COLO829 (cell line): ENCODE measurements around the gene MEGF11.
A peak's percentile ranks its signal among the peaks of the same experiment; 100 is the strongest.

ENCODE experiments used
- DNase-seq: peaks from one replicate; pipeline ENCODE4 v3.0.0; 2012; ENCODE audit warnings: low spot score

The MEGF11 gene

DNA sequence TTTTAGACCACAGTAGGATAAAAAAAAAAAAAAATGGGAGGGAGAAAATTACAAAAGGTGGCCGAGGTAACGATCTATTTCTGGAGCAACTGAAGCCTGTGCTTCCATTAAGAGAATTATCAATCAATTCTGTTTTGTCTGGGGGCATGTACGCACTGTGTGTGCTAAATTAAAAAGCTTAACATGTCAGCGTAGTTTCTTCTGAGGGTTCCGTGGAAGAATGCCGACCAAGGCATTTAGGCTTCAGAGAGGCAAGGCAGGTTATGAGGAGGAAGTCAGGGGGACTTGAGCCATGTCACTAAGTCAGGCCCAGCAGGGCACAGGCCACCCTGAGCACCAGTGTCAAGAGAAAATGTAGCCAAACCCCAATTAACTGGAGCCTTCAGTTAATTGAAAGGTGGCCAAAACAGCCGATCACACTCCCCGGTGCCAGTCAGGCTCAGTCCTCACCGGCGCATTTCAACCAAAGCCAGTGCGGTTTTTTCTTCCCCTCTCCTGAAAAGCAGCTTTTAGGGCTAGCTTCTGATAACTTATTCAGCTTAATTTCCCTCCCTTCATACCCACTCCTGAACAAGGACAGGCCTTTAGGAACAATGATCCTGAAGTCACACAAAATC is 113.9 kb downstream of the MEGF11 start:
- DNase-seq, result no peak

DNA sequence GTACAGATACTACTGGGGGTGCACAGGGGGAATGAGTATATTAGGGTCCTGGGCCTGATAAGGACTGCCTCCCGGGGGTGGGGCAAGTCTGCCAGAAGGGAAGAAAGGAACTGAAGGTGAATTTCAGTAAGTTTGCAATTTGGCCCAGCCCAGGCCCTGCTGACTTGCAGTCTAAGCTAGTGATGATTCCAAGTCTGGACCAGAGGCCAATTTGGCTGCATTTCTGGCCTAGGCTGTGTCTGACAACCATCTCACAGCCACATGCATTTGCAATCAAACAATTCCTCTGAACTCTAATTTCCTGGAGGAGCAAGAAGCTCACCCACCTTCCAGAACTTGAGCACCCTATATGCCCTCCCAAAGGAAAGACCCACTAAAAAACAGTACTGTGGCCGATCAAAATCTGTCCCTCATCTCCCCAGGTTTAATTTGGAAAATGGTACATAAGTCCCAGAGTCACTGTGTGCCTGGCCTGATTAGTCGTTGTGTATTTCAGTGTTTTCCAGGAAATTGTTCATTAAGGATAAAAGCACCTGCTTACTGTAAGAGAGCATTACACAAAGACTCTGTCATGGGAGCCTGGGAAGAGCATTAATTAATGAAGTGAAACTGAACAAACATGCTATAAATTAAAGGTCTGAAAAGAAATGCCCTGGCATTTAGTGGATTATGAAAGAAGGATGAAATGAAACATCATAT is 114.5 kb downstream of the MEGF11 start:
- DNase-seq, result no peak

DNA sequence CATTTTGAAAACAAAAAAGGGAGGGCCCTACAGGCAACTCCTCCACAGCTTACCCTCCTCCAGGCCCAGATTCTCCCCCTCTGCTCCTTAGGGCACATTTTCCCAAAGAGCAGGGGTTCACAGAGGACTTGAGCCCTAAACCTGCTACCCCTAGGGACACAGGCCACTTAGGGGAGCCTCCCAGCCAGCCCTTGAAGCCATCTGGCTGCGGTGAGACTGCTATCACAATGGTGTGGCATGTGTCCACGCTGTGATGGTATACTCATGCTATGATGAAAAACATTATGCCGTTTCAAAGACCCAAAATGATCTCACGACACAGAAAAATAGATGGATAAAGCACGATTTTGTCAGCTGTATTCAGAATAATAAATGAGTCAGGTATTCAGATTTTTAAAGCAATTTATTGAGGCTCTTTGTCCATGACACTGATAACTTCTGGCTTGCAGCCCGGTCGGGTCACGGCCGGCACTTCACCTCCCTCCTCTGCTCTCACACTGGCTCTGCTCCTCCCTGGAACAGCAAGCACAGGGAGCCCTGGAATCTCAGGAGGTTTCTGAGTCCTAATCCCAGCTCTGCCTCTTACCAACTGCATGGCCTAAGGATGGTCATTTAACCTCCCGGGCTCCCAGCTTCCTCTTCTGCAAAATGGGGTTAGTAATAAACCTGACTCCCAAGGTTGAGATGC is 115.3 kb downstream of the MEGF11 start:
- DNase-seq, result no peak

DNA sequence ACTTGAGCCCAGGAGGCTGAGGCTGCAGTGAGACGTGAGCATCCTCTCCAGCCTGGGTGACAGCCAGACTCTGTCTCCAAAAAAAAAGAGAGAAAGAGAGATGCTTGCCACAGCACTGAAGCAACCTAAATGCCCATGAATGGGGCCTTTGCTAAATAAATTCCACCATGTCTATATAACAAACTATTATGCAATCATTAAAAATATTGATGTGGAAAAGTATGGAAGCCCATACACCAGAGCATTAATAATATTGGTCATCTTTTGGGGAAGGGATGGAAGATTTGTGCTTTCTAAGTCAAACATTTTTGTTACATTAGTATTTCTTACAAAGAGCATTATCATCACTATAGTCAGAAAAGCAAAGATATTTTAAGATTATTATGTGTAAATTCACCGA is 116.6 kb downstream of the MEGF11 start:
- DNase-seq, result no peak

DNA sequence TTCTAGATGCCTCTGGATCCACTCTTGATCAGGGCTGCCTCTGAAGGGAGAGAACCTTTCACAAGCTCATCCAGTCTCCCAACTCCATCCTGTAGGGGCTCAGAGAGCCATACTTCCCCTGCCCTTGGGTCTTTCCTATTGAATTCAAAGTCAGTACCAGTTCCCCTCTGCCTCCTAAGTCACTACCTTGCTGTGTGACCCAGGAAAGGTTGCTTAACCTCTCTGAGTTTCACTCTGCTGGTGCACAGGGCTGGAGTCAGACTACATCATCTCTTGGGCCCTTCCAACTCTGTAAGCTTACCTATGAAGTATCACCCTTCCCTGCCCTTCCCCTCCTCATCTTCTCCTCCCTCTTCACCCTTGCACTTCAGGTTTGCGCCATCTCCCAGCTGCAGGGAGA is 117.9 kb downstream of the MEGF11 start:
- DNase-seq, result no peak

DNA sequence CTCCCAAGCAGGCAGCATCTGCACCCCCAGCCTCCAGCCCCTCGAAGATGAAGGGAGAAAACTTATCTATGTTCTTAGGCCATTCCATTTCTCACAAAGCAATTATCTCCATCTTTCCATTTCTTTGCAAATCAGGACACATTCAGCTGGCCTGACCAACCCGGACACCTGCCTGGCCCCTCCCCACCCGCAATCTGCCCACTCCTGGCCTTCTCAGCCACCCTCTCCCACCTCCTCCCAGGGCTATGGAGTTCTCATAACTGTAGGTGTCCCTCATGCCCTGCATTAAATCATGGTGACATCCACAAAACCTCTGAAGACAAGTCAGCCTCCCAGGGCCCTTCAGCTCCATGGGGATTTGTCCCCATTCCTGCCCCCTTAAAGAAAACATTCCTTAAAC is 119.3 kb downstream of the MEGF11 start:
- no peak for DNase-seq

DNA sequence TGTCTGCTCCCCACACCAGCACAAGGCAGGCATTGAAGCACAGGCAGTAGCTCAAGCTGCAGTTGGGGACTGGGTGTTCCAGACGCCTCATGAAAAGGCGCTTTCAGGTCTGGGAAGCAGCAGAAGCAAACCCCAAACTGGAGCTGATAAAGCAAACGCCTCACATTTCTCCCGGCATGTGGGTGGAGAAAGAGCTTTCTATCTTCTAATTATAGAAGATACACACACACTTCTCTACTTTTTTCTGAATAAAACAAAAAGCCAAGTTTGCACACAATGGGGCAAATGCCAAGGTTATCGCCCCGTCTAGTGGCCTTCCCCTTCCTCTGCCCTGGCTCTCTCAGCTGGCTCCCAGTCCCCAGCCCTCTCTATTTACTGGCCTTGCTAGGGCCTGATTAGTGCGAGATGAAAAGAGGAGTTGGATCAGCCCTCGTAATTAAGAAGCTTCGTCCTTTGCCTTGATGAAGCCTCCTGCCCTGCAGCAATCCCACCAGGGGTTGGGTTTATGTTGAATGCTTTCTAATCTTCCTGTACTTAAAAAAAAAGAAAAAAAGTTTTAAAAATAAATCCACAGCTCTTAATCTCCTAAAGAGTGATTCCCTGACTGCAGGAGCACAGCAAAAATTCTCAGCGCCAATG is 120.2 kb downstream of the MEGF11 start:
- no peak for DNase-seq

DNA sequence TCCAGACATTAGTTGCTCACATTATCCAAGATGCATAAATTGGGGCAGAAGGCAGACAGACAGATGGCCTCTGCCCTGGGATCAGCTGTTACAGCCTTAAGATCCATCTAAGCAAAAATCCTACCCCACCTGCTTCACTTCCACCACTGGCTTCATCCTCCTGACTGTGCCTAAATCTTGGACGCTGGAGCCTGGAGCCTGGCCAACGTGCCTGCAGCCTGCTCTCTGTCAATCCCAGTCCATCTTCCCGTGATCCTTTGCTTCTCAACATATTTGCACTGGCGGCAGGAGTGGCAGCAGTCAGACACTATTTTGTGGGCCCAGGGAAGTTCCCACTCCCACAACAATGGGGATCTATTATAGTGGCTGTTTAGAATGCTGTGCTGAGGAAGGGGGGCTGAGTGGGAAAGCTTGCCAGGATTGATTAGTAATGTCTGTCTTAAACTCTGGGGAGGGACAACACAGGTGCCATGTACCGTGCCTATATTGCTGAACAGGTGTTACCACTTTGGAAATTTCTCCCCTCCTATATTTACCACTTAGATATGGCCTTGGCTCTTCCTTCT is 121.2 kb downstream of the MEGF11 start:
- no peak for DNase-seq

DNA sequence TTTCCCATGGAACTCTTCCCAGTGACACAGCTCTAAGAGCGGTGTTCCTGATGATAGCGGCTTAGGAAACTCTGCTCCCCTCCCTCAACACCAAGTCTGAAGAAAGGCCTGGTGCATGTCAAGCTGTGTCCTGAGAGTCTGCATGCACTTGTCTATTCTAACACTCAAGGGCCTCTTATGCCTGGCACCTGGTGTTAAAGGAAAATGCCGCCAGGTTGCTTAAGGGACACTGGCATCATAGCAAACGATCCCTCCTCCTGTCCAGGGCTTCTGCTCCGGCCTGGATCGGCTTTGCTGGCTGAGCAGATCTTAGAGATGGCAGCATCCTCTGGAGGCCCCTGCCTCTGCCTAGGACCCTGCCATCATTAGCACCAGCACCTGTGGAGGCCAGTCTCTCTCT is 121.7 kb downstream of the MEGF11 start:
- no peak for DNase-seq

DNA sequence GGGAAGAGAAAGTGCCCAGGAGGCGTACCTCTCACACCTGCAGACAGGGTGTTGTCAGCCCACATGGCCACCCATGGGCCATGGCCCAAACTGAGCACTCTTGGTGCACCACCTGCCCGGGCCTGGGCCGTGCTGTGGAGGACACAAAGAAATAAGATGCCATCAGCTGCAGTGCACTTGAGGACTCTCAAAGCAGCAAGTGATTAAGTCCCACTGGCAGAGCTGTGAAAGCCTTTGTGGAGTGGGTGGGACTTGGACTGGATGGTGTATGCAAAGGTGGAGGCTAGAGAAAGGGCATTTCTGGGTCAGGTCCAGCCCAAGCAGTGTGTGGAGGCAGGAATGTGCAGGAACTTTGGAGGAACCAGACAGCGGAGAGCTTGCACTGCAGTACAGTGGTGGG is 122.3 kb downstream of the MEGF11 start:
- DNase-seq, result no peak

DNA sequence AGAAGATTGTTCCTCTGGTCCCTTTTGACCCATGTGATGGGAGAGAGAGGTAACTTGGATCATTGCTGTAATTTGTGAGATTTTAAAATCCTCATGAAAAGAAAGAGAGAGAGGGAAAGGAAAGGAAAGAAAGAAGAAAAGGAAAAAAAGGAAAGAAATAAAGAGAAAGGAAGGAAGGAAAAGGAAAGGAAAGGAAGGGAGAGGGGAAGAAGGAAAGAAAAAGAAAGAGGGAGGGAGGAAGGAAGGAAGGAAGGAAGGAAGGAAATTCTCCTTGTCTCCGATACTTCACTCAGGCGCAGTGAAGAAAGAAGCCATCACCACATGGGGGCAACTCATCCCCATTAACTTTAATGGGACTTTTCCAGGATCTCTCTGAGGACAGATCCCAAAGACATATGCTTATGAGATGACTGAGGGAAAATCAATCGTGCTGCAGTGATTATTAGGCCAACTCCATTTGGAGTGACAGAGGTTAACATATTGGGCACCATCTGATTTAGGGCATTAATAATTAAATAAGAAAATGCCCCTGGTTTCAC is 123.0 kb downstream of the MEGF11 start:
- DNase-seq, result no peak

DNA sequence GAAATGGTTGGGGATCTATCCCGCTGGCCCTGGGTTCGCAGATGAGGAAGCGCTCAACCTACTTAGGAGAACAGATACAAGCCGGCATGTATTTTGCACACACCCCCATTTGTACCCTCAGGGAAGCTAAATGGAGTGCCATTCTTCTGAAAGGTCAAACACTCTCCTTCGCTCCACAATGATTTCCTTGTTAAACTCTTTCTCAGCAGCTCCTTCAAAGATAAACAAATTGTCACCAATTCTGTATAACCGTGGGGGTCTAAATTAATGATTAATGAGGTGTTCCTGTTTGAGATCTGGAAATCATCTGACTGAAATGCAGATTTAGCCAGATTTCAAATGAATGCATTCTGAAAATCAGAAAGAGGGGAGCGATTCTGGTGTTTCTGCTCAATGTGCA is 124.0 kb downstream of the MEGF11 start:
- DNase-seq, result peak; percentile 23

DNA sequence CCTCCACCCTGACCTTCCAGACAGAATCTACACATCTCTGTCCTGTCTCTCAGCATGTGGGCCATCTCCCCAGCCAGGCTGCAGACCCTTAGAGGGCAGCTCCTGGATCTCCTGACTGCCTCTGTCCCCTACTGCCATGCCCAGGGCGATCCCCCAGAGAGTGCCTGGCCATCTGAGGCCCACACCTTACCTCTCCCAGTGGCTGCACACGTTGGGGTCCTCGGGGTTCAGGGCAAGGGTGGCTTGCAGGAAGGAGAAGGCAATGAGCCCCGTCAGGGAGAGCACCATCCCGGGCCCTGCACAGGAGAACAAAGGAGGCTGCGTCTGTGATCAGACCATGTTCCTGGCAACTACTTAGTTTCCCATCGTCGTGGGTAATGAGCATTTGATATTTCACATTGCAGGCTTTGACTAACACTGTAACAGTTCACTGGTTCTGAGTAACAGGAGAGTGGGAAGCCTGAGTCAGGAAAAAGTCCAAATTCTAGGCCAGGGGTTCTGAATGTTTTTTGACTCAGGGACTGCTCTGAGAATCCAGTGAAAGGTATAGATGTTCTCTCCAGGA is 125.4 kb downstream of the MEGF11 start:
- DNase-seq, result no peak

DNA sequence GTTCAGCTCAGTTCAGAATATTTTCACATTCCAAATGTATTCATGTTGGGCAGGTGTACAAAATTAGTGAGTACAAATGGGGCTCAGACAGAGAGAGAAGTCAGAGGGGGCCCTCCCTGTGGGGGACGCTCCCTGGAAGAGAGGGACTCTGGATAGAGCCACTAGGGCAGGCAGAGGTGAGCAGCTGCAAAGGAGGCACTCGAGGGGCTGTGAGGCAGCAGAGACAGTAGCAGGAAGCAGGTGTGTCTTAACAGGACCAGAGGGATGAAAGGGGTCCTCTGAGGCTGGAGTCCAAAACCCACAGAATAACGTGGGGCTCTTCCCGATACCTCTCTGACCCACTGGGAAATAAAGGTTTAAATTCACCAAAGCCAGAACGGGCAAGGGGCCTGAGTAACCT is 127.1 kb downstream of the MEGF11 start:
- no peak for DNase-seq

DNA sequence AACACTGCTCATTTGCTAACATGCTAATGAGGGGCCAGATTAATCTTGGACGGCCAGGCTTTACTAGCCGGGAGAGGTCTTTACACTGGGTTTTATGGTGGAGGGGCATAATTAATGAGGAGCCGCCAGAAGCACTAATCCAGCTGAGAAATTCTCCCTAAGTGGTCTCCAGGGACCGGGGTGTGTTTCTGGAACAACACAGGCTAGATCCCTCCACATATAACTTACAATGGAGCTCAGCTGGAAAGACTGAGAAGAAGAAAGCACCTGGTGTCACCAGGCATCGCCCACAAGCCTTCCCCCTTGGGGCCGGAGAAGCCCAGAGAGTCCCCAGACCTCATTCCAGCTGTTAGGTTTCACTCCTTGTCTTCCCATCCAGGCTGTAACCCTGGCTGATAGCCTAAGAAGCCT is 127.5 kb downstream of the MEGF11 start:
- DNase-seq, result no peak

DNA sequence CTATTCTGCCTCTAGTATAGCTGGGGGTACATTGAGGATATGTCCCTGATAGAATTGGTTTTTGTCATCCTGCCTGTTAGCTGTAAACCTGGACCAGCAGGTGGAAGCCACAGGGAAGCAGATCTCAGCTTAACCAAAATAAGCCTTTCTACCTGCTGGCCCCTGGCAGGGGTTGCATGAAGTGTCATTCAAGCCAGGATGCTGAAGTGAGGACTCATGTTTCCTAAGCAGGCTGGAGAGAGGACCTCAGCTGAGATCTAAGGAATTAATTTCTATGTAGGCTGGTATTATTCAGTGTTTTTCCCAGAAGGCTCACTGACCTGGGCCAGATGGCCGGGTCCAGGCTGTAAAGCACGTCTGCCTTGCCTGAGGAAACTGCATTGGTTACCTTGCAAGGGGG is 128.9 kb downstream of the MEGF11 start:
- DNase-seq, result no peak

DNA sequence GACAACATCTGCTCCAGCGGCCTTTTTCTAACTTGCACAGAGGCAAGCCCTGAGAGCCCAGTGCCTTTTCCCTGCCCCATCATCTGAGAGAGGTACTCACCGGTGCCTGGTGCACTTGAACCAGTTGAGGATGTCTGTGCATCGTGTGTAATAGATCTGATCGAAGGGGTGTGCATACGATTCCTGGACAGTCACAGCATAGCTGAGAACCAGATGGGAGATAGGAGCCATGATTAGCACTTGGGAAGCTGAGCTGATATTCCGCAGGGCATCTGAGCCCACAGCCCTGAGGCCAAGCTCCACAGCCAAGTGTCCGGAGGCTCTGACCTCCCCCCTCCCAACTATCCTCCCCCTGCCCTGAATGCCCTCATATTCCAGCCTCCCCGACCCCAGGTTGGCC is 129.8 kb downstream of the MEGF11 start:
- DNase-seq, result no peak

DNA sequence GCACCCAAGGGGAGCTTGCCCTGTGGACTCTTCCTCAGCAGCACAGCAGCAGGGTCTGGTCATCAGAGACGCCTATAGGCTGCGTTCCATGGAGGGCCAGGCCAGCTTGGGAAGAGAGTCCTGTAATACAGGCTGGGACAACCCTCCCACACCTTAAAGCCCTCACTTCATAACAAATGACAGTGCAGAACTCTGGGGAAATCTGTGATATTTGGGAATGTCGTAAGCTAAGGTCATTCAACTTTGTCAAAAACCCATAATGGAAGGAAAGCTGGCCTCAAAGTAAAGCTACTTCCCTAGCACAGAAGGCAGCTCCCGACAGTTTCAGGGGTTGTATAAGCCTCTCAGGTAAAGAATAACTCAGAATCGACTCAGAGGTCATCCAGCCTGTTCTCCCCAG is 133.1 kb downstream of the MEGF11 start:
- no peak for DNase-seq

DNA sequence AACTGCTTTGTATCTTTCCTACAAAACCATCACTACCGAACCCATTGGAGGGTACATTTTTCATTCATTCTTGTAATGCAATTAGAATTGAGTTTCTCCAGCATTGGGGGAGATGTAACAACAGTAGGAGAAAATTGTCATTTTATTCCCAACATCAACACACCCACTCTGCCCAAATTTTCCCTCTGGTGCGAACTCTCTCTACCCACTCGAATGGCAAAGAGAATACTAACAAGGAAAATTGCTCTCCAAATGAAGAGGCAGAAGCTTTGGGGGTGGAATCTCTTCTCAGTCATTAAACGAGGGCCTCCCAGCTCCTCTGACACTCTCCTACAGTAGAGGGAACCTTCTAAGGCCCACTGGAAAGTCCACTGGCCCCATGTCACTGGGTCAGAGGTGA is 135.7 kb downstream of the MEGF11 start:
- DNase-seq, result no peak

DNA sequence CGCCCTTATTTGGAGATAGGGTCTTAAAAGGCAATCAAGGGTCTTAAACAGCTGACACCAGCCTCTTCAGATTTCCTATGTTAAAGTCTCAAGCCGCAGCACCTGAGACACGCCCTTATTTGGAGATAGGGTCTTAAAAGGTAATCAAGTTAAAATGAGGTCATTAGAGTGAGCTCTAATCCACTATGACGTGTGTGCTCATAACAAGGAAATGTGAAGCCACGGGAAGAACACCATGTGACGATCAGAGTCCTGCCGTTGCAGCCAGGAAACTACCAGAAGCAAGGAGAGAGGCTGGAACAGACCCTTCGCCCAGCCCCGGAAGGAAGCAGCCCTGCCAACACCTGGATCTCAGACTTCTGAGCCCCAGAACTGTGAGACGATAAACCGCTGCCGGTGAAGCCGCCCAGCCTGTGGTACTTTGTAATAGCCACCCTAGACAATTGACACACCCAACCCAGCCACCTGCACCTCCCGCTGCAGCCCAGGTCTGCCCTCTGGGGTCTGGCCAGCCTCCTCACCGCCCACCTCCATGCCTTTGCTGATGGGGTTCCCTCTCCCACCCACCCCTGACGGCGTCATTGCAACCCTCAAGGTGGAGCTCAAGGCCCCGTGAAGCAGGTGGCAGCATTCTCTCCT is 137.9 kb downstream of the MEGF11 start:
- no peak for DNase-seq

DNA sequence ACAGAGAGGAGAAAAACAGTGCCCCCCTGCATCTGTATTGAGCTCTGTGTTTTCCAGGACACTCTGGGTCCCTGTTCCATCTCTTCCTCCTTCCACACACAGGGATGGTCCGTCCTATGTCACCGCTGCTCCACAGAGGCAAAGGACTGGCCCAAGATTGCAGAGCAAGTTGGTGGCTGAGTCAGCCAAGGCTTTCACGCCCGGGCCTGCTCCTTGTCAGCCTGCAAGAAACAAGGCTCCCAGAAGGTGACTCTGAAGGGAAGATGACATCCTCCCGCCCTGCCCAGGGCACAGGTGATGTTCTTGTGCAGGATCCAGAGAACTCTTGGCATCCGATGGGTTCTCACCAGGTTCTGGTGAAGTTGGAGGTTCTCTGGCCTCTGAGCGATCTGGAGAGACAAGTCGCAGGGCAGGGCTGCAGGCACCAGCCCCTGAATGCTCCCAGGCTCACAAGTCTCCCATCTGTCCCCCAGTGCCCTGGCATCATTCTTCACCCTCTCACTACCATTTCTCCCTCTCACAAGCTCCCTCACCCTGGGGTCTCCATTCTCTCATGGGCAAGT is 138.6 kb downstream of the MEGF11 start:
- no peak for DNase-seq
